ENCODE measurements around the gene ABHD10.

Gene ABHD10

GRCh38 chr3:111968319-111969054 is 10.3 kb upstream of the ABHD10 start:
- H4K12ac ChIP-seq (ENCODE audit: low read depth, low read length): no peak overlapping the region
- H2BK5ac ChIP-seq (ENCODE audit: low read depth, low read length, poor library complexity): no peak overlapping the region
- H3K18ac ChIP-seq (ENCODE audit: low read length): no peak overlapping the region
- no peak overlapping the region for H4K91ac ChIP-seq (ENCODE audit: low read depth, low read length)
- DNase-seq: no peak
- no peak overlapping the region for H3K27ac ChIP-seq (ENCODE audit: low read depth, low read length)
- no peak overlapping the region for H3K4ac ChIP-seq (ENCODE audit: low read depth, low read length)
- H2BK120ac ChIP-seq (ENCODE audit: insufficient read depth, low read length, poor library complexity): no peak overlapping the region
- no peak overlapping the region for H3K9ac ChIP-seq (ENCODE audit: low read length)
- H3K9me3 ChIP-seq (ENCODE audit: insufficient read depth, low read depth, low read length): no peaks in the 10 kb centered on the region
- no peaks in the 10 kb centered on the region for H3K79me1 ChIP-seq (ENCODE audit: low read length)
- no CpG with 5 or more reads among the region's 5 CpGs for WGBS (ENCODE audit: extremely low coverage, insufficient coverage, insufficient read length)
- H3K36me3 ChIP-seq (ENCODE audit: control insufficient read depth in 1 of 2, insufficient read depth in 2 of 2, low read length in 2 of 2): peaks cover 4 to 15% of the 10 kb centered on the region in 2 experiments
- no peak overlapping the region for H3K4me2 ChIP-seq (ENCODE audit: low read length)
- no peak overlapping the region for H2AFZ ChIP-seq (ENCODE audit: insufficient read depth, low read length, poor library complexity)
- H3K27me3 ChIP-seq (ENCODE audit: insufficient read depth, low read length): no peaks in the 10 kb centered on the region
- H4K8ac ChIP-seq (ENCODE audit: low read depth, low read length): no peak overlapping the region
- no peak overlapping the region for H3K4me3 ChIP-seq (ENCODE audit: low read depth, low read length)
- no peaks in the 10 kb centered on the region for H3K79me2 ChIP-seq (ENCODE audit: control insufficient read depth, insufficient read depth, low read length, poor library complexity)
- no peak overlapping the region for H3K14ac ChIP-seq (ENCODE audit: low read length)
- no peak overlapping the region for H3K23ac ChIP-seq (ENCODE audit: low read length)
- no peak overlapping the region for H2AK5ac ChIP-seq (ENCODE audit: low read length)
- no peak overlapping the region for H2BK12ac ChIP-seq (ENCODE audit: low read length)
- no peaks in the 10 kb centered on the region for H3K4me1 ChIP-seq (ENCODE audit: control insufficient read depth in 1 of 2, insufficient read depth in 2 of 2, low read length in 2 of 2)

- no peak overlapping the region for H3K18ac ChIP-seq (ENCODE audit: low read length)
- no peak overlapping the region for H3K23ac ChIP-seq (ENCODE audit: low read length)
- H3K79me1 ChIP-seq (ENCODE audit: low read length): no peaks in the 10 kb centered on the region
- DNase-seq: no peak
- no peak overlapping the region for H3K4me2 ChIP-seq (ENCODE audit: low read length)
- H3K9ac ChIP-seq (ENCODE audit: low read length): no peak overlapping the region
- H3K4me3 ChIP-seq (ENCODE audit: low read depth, low read length): no peak overlapping the region
- no peak overlapping the region for H4K91ac ChIP-seq (ENCODE audit: low read depth, low read length)
- H3K27ac ChIP-seq (ENCODE audit: low read depth, low read length): no peak overlapping the region
- peaks cover 6 to 15% of the 10 kb centered on the region in 2 experiments for H3K36me3 ChIP-seq (ENCODE audit: control insufficient read depth in 1 of 2, insufficient read depth in 2 of 2, low read length in 2 of 2)
- H3K4me1 ChIP-seq (ENCODE audit: control insufficient read depth in 1 of 2, insufficient read depth in 2 of 2, low read length in 2 of 2): no peaks in the 10 kb centered on the region
- no peak overlapping the region for H4K8ac ChIP-seq (ENCODE audit: low read depth, low read length)
- H3K27me3 ChIP-seq (ENCODE audit: insufficient read depth, low read length): no peaks in the 10 kb centered on the region
- no CpG with 5 or more reads among the region's 3 CpGs for WGBS (ENCODE audit: extremely low coverage, insufficient coverage, insufficient read length)
- H2BK120ac ChIP-seq (ENCODE audit: insufficient read depth, low read length, poor library complexity): no peak overlapping the region
- no peak overlapping the region for H2AK5ac ChIP-seq (ENCODE audit: low read length)
- H3K79me2 ChIP-seq (ENCODE audit: control insufficient read depth, insufficient read depth, low read length, poor library complexity): no peaks in the 10 kb centered on the region
- no peak overlapping the region for H3K14ac ChIP-seq (ENCODE audit: low read length)
- no peaks in the 10 kb centered on the region for H3K9me3 ChIP-seq (ENCODE audit: insufficient read depth, low read depth, low read length)
- no peak overlapping the region for H2AFZ ChIP-seq (ENCODE audit: insufficient read depth, low read length, poor library complexity)
- no peak overlapping the region for H4K12ac ChIP-seq (ENCODE audit: low read depth, low read length)
- H2BK5ac ChIP-seq (ENCODE audit: low read depth, low read length, poor library complexity): no peak overlapping the region
- no peak overlapping the region for H2BK12ac ChIP-seq (ENCODE audit: low read length)
- no peak overlapping the region for H3K4ac ChIP-seq (ENCODE audit: low read depth, low read length)
These were observed 8.4 kb upstream of the ABHD10 start for GRCh38 chr3:111970376-111970775.

DNA sequence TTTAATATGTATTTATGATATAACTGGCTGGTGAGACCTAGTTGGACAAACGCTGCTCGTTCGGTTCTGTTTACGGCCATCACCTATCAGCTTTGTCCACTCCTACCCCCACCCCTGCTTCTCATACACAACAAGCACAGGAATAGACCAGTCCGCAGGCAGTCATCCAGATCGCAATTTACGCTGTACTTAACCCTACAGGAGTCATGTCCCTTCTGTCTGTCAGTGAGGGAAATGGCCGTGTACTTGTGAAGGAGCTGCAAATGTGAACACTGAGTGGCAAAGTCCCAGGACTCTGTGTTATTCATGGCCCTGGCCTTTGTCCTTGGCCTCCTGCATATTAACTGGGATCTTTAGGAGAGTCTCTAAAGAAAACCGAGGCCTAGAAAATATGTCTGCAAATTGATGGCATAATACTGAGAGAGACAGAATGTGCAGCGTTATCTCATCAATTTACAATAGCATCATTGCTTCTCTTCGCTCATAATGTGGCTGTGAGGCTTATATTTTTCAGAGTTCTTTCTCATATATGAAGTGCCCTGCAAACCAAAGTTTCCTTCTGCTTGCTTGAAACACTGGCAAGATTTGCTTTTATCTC is 7.2 kb upstream of the ABHD10 start:
- Histone ChIP-seq H4K8ac (ENCODE audit: low read depth, low read length) (no peak overlapping the region), H3K4me2 (ENCODE audit: low read length) (no peak overlapping the region), H3K79me2 (ENCODE audit: control insufficient read depth, insufficient read depth, low read length, poor library complexity) (no peaks in the 10 kb centered on the region), H3K18ac (ENCODE audit: low read length) (no peak overlapping the region), H3K14ac (ENCODE audit: low read length) (no peak overlapping the region), H3K23ac (ENCODE audit: low read length) (peak overlapping the region; percentile 14), H2BK12ac (ENCODE audit: low read length) (no peak overlapping the region), H3K27me3 (ENCODE audit: insufficient read depth, low read length) (no peaks in the 10 kb centered on the region), H4K91ac (ENCODE audit: low read depth, low read length) (no peak overlapping the region), H2BK5ac (ENCODE audit: low read depth, low read length, poor library complexity) (no peak overlapping the region), H3K79me1 (ENCODE audit: low read length) (no peaks in the 10 kb centered on the region), H2AK5ac (ENCODE audit: low read length) (no peak overlapping the region), H2BK120ac (ENCODE audit: insufficient read depth, low read length, poor library complexity) (no peak overlapping the region), H2AFZ (ENCODE audit: insufficient read depth, low read length, poor library complexity) (no peak overlapping the region), H3K4ac (ENCODE audit: low read depth, low read length) (no peak overlapping the region), H3K4me3 (ENCODE audit: low read depth, low read length) (peak overlapping the region; percentile 45), H4K12ac (ENCODE audit: low read depth, low read length) (no peak overlapping the region), H3K36me3 (ENCODE audit: control insufficient read depth in 1 of 2, insufficient read depth in 2 of 2, low read length in 2 of 2) (peaks cover 6 to 13% of the 10 kb centered on the region in 2 experiments), H3K27ac (ENCODE audit: low read depth, low read length) (no peak overlapping the region), H3K9ac (ENCODE audit: low read length) (no peak overlapping the region), H3K9me3 (ENCODE audit: insufficient read depth, low read depth, low read length) (no peaks in the 10 kb centered on the region), H3K4me1 (ENCODE audit: control insufficient read depth in 1 of 2, insufficient read depth in 2 of 2, low read length in 2 of 2) (no peaks in the 10 kb centered on the region)
- peak in 1 of 2 donors; percentile 13 for DNase-seq
- no CpG with 5 or more reads among the region's 11 CpGs for WGBS (ENCODE audit: extremely low coverage, insufficient coverage, insufficient read length)

DNA sequence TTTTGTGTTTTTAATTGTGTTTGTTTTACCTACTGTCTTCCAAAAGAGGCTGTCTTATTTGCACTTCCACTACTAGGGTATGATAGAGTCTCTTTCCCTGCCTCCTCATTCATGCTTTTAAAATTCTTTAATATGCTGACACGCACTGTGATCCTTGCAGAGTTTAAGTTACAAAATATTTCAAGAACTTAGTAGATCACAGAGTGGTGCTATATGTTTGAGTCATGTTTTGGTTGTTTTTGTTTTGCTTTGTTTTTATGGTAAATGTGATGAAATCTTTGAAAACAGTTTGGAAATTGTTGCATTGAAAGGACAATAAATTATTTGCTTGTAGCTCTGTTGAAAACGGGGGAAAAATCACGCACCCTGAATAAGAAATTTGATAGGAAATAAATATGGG is 5.9 kb upstream of the ABHD10 start:
- Histone ChIP-seq H3K18ac (ENCODE audit: low read length) (no peak overlapping the region), H3K4me1 (ENCODE audit: control insufficient read depth in 1 of 2, insufficient read depth in 2 of 2, low read length in 2 of 2) (no peaks in the 10 kb centered on the region), H3K79me1 (ENCODE audit: low read length) (no peaks in the 10 kb centered on the region), H2BK120ac (ENCODE audit: insufficient read depth, low read length, poor library complexity) (no peak overlapping the region), H3K9me3 (ENCODE audit: insufficient read depth, low read depth, low read length) (no peaks in the 10 kb centered on the region), H3K27me3 (ENCODE audit: insufficient read depth, low read length) (no peaks in the 10 kb centered on the region), H3K23ac (ENCODE audit: low read length) (no peak overlapping the region), H4K12ac (ENCODE audit: low read depth, low read length) (no peak overlapping the region), H2BK12ac (ENCODE audit: low read length) (no peak overlapping the region), H2BK5ac (ENCODE audit: low read depth, low read length, poor library complexity) (no peak overlapping the region), H3K36me3 (ENCODE audit: control insufficient read depth in 1 of 2, insufficient read depth in 2 of 2, low read length in 2 of 2) (peaks cover 6 to 13% of the 10 kb centered on the region in 2 experiments), H3K27ac (ENCODE audit: low read depth, low read length) (no peak overlapping the region), H4K8ac (ENCODE audit: low read depth, low read length) (no peak overlapping the region), H2AFZ (ENCODE audit: insufficient read depth, low read length, poor library complexity) (no peak overlapping the region), H3K4me2 (ENCODE audit: low read length) (no peak overlapping the region), H3K14ac (ENCODE audit: low read length) (no peak overlapping the region), H3K4ac (ENCODE audit: low read depth, low read length) (no peak overlapping the region), H3K9ac (ENCODE audit: low read length) (no peak overlapping the region), H3K4me3 (ENCODE audit: low read depth, low read length) (no peak overlapping the region), H3K79me2 (ENCODE audit: control insufficient read depth, insufficient read depth, low read length, poor library complexity) (no peaks in the 10 kb centered on the region), H2AK5ac (ENCODE audit: low read length) (no peak overlapping the region), H4K91ac (ENCODE audit: low read depth, low read length) (no peak overlapping the region)
- no CpG with 5 or more reads among the region's 3 CpGs for WGBS (ENCODE audit: extremely low coverage, insufficient coverage, insufficient read length)
- peak in 1 of 2 donors; percentile 42 for DNase-seq

All from trophoblast cell (in vitro differentiated cells and primary cell).